ENCODE results near the gene GAS7. TPM values are rescaled to one million over a fixed set of nuclear protein-coding genes. Genes with fewer than 3 reads are reported as not detected.

Gene GAS7
- total RNA-seq, 3 donors from 2014 or later (not counting 1 experiment from before 2014, with no cell fraction given) = 70.7 to 89.1 (median 84.8) TPM

DNA sequence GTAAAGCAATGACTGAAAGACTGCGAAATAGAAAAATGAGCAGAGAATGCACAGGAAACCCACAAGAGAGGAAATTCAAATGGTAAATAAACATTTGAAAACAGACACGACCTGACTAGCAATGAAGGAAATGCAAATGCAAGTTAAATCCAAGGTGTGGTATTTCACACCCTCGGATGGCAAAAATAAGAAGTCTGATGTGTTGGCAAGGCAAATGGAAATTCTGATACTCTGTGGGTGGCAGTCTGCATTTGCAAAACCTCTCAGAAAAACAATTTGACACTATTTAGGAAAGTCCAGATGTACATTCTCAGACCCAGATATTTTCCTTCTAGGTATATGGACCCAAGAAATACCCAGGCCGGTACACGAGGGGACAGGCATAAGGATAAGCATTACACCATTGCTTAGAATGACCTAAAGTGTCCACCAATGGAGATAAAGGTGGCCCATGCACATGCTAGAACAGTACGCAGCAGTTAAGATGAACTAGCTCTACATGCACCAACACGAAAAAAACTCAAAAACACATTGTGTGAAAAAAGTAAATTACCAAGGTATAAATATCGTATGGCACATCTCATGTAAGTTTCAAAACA, 116.7 kb downstream of the GAS7 start:
- Mint-ChIP-seq H3K9me3 (peaks cover 0 to 4% of the 10 kb centered on the region in 2 donors), H3K4me3 (peak overlapping the region; percentile 81), H3K27ac (peak overlapping the region; percentile 87 to 94), H3K36me3 (no peaks in the 10 kb centered on the region), H3K4me1 (peaks cover 72 to 76% of the 10 kb centered on the region in 2 donors), H3K27me3 (ENCODE audit: low read depth in 2 of 2) (no peaks in the 10 kb centered on the region)
- no peaks in the 10 kb centered on the region for H3K27me3 ChIP-seq (ENCODE audit: control insufficient read depth, insufficient read depth, low read length)
- TF ChIP-seq, protein P1, sequence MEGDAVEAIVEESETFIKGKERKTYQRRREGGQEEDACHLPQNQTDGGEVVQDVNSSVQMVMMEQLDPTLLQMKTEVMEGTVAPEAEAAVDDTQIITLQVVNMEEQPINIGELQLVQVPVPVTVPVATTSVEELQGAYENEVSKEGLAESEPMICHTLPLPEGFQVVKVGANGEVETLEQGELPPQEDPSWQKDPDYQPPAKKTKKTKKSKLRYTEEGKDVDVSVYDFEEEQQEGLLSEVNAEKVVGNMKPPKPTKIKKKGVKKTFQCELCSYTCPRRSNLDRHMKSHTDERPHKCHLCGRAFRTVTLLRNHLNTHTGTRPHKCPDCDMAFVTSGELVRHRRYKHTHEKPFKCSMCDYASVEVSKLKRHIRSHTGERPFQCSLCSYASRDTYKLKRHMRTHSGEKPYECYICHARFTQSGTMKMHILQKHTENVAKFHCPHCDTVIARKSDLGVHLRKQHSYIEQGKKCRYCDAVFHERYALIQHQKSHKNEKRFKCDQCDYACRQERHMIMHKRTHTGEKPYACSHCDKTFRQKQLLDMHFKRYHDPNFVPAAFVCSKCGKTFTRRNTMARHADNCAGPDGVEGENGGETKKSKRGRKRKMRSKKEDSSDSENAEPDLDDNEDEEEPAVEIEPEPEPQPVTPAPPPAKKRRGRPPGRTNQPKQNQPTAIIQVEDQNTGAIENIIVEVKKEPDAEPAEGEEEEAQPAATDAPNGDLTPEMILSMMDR (IDR thresholded peaks at IDR 0.05) = no peak
- DNase-seq (peak; percentile 17 to 58), ATAC-seq (peak; percentile 57 to 78 (median 72))
- H3K36me3 ChIP-seq (ENCODE audit: control insufficient read depth, insufficient read depth, low read length) = no peaks in the 10 kb centered on the region
- H3K27ac ChIP-seq (ENCODE audit: low read length) = peak overlapping the region; percentile 72
- H3K4me1 ChIP-seq (ENCODE audit: control insufficient read depth, insufficient read depth, low read length) = peaks cover 33% of the 10 kb centered on the region
- WGBS (ENCODE audit: insufficient coverage) = 21% methylated on average over 5 of the region's 8 CpGs
- no peaks in the 10 kb centered on the region for H3K9me3 ChIP-seq (ENCODE audit: control insufficient read depth, insufficient read depth, low read length)
- no peak overlapping the region for H3K4me3 ChIP-seq (ENCODE audit: low read length)
- intact Hi-C loops (cut with micrococcal nuclease) = loop anchor here (1.0 to 5.0 kb wide), 3 partner anchors 19 to 34 kb away; no protein-coding TSS in a partner anchor

DNA sequence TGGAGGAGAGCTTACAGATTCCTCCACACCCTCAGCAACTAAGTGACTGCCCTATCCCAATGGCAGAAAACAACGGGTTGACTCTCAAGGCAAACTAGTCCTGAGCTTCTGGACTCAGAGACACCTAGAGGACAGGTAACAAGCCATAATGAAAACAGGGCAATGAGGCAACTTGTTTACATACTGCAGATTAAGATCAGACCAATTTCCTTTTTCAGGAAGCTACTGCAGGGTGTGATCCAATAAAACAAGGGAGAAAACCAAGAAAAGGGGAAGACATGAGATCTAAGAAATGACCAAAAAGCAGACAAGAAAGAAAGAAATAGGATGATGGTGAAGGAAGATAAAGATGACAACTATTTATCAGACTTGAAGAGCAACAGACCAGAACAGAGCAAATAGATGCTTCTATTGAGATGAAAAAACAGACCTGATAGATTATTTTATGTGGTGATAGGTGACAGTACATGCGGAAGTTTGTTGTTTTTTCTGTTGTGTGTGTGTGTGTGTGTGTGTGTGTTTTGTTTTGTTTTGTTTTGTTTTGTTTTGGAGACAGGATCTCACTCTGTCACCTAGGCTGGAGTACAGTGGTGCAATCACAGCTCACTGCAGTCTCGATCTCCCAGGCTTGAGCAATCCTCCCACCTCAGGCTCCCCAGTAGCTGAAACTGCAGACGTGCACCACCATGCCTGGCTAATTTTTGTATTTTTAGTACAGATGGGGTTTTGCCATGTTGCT, 120.7 kb downstream of the GAS7 start:
- H3K4me1 Mint-ChIP-seq = peaks cover 75 to 81% of the 10 kb centered on the region in 2 donors
- peak overlapping the region; percentile 87 to 94 for H3K27ac Mint-ChIP-seq
- peaks cover 35% of the 10 kb centered on the region for H3K4me1 ChIP-seq (ENCODE audit: control insufficient read depth, insufficient read depth, low read length)
- H3K27me3 ChIP-seq (ENCODE audit: control insufficient read depth, insufficient read depth, low read length) = no peaks in the 10 kb centered on the region
- H3K4me3 Mint-ChIP-seq = peak overlapping the region; percentile 40
- H3K27ac ChIP-seq (ENCODE audit: low read length) = peak overlapping the region; percentile 63
- ATAC-seq (peak; percentile 62 to 75 (median 67)), DNase-seq (peak; percentile 22 to 40)
- peaks cover 0 to 4% of the 10 kb centered on the region in 2 donors for H3K9me3 Mint-ChIP-seq
- H3K4me3 ChIP-seq (ENCODE audit: low read length) = no peak overlapping the region
- WGBS (ENCODE audit: insufficient coverage) = 50% methylated on average over 4 of the region's 4 CpGs
- H3K36me3 ChIP-seq (ENCODE audit: control insufficient read depth, insufficient read depth, low read length) = no peaks in the 10 kb centered on the region
- H3K27me3 Mint-ChIP-seq (ENCODE audit: low read depth in 2 of 2) = no peaks in the 10 kb centered on the region
- H3K9me3 ChIP-seq (ENCODE audit: control insufficient read depth, insufficient read depth, low read length) = no peaks in the 10 kb centered on the region
- intact Hi-C loops (cut with micrococcal nuclease) = no loop called here
- TF ChIP-seq, protein P1 (IDR thresholded peaks at IDR 0.05) = no peak
- no peaks in the 10 kb centered on the region for H3K36me3 Mint-ChIP-seq

DNA sequence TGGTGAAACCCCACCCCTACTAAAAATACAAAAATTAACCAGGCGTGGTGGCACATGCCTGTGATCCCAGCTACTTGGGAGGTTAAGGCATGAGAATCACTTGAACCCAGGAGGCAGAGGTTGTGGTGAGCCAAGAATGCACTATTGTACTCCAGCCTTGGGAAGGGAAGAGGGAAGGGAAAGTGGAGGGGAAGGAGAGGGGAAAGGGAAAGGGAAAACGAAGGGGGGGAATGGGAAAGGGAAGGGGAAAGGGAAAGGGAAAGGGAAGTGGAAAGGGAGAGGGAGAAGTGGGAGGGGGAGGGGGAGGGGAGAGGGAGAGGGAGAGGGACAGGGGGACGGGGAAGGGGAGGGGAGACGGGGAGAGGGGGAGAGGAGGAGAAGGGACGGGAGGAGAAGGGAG, 122.5 kb downstream of the GAS7 start:
- ATAC-seq (no peak), DNase-seq (no peak)
- Mint-ChIP-seq H3K36me3 (no peaks in the 10 kb centered on the region), H3K9me3 (peaks cover 0 to 4% of the 10 kb centered on the region in 2 donors), H3K4me1 (peaks cover 64 to 69% of the 10 kb centered on the region in 2 donors), H3K27ac (peak overlapping the region; percentile 87 to 94), H3K27me3 (ENCODE audit: low read depth in 2 of 2) (no peaks in the 10 kb centered on the region), H3K4me3 (no peak overlapping the region)
- 92% methylated on average over 5 of the region's 5 CpGs for WGBS (ENCODE audit: insufficient coverage)
- Histone ChIP-seq H3K27ac (ENCODE audit: low read length) (no peak overlapping the region), H3K36me3 (ENCODE audit: control insufficient read depth, insufficient read depth, low read length) (no peaks in the 10 kb centered on the region), H3K27me3 (ENCODE audit: control insufficient read depth, insufficient read depth, low read length) (no peaks in the 10 kb centered on the region), H3K4me3 (ENCODE audit: low read length) (no peak overlapping the region), H3K9me3 (ENCODE audit: control insufficient read depth, insufficient read depth, low read length) (no peaks in the 10 kb centered on the region), H3K4me1 (ENCODE audit: control insufficient read depth, insufficient read depth, low read length) (peaks cover 28% of the 10 kb centered on the region)
- TF ChIP-seq, protein P1 (IDR thresholded peaks at IDR 0.05) = no peak
- intact Hi-C loops (cut with micrococcal nuclease) = no loop called here

All from natural killer cell (primary cell).